ES-I3 (cell line): ENCODE measurements around the gene DYNLL1.
A peak's percentile ranks its signal among the peaks of the same experiment; 100 is the strongest.
"Not testable (repeated sequence)": the region's sequence is repeated elsewhere in the genome, so short reads cannot be mapped to it uniquely, and the experiment has no call there.

ENCODE experiments used
- H3K36me3 ChIP-seq: 2 replicates; pipeline ENCODE4 v1.6.1; 2013; ENCODE audit warnings: mild to moderate bottlenecking, low read length, control low read depth, moderate library complexity; ENCODE audit not compliant: insufficient read depth
- H3K4me1 ChIP-seq: 2 replicates; pipeline ENCODE4 v1.6.1; 2013; ENCODE audit warnings: mild to moderate bottlenecking, control low read depth, low read length; ENCODE audit not compliant: insufficient read depth
- H3K9ac ChIP-seq: 2 replicates; pipeline ENCODE4 v1.6.1; 2013; ENCODE audit warnings: low read depth, mild to moderate bottlenecking, low read length, moderate library complexity
- H3K9me3 ChIP-seq: 2 replicates; pipeline ENCODE4 v1.6.1; 2013; ENCODE audit warnings: mild to moderate bottlenecking, low read length, moderate library complexity; ENCODE audit not compliant: control insufficient read depth, insufficient read depth

The DYNLL1 gene

DNA sequence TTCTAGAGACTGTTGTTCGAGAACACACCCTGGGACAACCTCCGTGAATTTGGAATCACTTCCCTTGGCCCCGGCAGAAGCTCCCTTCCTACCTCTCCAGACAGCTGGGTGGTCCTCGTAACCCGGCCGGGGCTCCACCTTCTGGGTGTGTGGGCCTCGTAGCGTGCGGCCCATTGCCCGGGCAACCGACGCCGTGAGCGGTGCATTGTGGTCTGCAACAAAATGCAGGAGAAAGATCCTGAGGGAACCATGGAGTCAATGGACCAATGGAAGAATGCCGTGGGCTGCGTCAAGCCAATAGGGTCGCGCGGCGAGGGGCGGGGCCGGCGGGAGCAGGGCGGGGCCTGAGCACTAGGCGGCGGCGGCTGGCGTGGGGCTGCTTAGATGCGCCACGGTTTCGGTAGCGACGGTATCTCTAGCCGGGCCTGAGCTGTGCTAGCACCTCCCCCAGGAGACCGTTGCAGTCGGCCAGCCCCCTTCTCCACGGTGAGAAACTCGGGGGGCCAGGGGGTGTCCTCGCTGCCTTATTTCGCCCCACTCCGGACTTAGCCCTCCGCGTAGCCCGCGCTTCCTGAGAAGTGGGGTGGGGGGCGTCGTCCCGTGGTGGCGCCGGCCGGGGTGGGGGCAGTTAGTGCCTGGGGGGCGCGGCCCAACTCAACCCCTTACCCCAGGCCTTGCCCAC is at the start of gene DYNLL1:
Gene DYNLL1 (plus strand): TSS at position 383 of the 682 bp plus-strand sequence. CDS start 309 bp downstream, outside the sequence.
- H3K9ac ChIP-seq = peak within 1 kb of the TSS; percentile 77
- peaks cover 5% of the 10 kb centered on the region; the same call in 1 of the 2 replicates for H3K36me3 ChIP-seq

DNA sequence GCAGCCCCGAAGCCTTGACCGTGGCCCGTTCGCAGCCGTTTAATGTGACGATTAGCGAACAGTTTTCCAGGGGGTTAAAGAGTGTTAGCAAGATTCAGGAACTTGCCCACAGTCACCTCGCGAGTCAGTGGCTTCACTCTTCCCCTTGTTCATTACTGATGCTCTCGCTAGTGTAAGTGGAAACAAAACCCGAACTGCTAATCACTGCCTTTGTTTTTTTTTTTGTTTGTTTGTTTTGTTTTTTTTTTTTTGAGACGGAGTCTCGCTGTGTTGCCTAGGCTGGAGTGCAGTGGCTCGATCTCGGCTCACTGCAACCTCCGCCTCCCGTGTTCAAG is 49.1 kb upstream of the DYNLL1 start:
- Histone ChIP-seq H3K36me3 (peaks cover 25% of the 10 kb centered on the region), H3K9ac (peak overlapping the region; percentile 99)
- not testable (repeated sequence) for H3K9me3 ChIP-seq, H3K4me1 ChIP-seq

More for the DNA sequence above, at the start of gene DYNLL1:
- Histone ChIP-seq H3K9me3 (no peaks in the 10 kb centered on the region), H3K4me1 (peaks cover 15% of the 10 kb centered on the region)

DNA sequence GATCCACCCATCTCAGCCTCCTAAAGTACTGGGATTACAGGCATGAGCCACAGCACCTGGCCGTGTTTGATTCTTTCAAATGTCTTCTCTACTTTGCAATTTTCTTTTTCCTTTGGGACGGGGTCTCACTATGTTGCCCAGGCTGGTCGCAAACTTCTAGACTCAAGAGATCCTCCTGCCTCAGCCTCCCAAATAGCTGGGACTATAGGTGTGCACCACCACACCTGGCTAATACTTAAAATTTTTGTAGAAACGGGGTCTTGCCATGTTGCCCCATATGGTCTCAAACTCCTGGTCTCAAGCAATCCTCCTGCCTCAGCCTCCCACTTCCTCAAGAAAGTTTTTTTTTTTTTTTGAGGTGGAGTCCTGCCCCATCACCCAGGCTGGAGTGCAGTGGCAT is 47.9 kb upstream of the DYNLL1 start:
- H3K4me1 ChIP-seq = peaks cover 9% of the 10 kb centered on the region
- H3K36me3 ChIP-seq = peaks cover 20% of the 10 kb centered on the region
- H3K9me3 ChIP-seq = no peaks in the 10 kb centered on the region
- H3K9ac ChIP-seq = no peak overlapping the region

DNA sequence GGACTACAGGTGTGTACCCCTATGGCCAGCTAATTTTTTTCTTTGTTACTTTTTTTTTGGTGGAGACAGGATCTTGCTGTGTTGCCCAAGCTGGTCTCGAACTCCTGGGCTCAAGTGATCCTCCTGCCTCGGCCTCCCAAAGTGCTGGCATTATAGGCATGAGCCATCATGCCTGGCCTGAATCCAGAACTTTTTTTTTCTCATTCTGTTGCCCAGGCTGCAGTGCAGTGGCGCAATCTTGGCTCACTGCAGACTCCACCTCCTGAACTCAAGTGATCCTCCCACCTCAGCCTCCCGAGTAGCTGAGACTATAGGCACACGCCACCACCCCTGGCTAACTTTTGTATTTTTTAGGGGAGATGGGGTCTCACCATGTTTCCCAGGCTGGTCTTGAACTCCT is 43.4 kb upstream of the DYNLL1 start:
- H3K36me3 ChIP-seq = peaks cover 10% of the 10 kb centered on the region; the same call in 1 of the 2 replicates
- not testable (repeated sequence) for H3K9ac ChIP-seq, H3K4me1 ChIP-seq, H3K9me3 ChIP-seq

DNA sequence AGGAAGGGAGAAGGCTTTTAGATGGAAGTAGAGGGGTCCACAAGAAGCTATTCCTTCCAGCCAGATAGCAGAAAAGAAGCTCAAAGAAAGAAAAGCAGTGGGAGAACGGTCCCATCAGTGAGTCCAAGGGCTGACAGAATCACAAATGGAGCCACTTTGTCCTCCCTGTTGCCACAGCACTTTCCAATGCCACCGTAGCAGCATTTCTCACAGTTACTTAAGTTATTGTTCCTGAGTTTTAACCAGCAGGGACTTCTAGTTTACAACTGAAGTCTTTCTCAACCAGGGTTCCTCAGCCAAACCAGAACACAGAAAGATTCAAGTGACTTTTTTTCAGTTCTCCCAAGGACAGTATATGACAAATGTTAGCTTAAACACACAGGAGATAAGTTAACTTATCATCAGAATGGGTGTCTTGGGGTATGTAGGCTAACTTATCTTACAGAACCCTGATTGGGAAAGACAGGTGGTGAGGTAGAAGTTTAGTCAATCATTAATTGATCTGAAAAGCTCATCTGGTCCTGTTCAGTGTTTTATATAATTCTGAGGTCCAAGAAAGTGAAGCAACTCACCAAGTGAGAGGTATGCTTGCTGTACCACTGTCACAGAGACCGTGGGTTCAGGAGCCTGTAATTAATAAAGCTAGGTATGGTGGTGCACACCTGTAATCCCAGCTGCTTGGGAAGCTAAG is 42.7 kb upstream of the DYNLL1 start:
- Histone ChIP-seq H3K9me3 (no peaks in the 10 kb centered on the region), H3K4me1 (no peaks in the 10 kb centered on the region), H3K9ac (no peak overlapping the region), H3K36me3 (peaks cover 8% of the 10 kb centered on the region)

DNA sequence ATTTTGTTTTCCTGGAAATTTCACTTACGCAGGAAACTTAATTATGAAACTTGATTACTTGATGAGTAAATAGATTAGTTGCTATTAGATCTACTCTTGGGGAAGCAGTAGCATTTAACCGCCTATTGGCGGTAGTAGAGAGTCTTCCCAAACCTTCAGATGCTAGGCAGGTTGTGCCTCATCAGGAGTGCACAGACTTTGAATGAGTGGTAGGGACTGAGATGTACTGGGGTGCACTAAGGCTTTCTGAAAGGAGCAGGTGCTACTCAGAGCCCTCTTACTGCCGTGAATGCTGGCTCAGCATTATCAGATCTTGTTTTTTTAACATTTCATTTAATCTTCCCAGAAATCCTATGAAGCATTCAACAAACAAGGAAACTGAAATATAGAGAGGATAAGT is 41.9 kb upstream of the DYNLL1 start:
- no peaks in the 10 kb centered on the region for H3K4me1 ChIP-seq
- H3K9me3 ChIP-seq = no peaks in the 10 kb centered on the region
- peaks cover 15% of the 10 kb centered on the region for H3K36me3 ChIP-seq
- H3K9ac ChIP-seq = no peak overlapping the region

DNA sequence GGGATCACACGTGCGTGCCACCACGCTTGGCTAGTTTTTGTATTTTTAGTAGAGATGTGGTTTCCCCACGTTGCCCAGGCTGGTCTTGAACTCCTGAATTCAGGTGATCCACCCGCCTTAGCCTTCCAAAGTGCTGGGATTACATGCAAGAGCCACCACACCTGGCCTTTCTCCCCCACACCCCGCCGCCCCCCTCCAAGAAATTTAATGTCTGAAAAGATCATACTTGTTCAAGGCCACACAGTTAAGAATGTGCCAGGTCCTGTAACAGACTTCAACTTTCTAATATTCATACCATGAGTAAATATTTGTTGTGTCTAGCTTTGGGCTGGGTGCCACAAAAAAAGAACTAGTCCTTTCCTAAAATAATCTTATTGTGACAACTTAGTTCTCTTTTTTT is 40.6 kb upstream of the DYNLL1 start:
- H3K4me1 ChIP-seq = no peaks in the 10 kb centered on the region
- no peak overlapping the region for H3K9ac ChIP-seq
- H3K36me3 ChIP-seq = peaks cover 15% of the 10 kb centered on the region
- H3K9me3 ChIP-seq = no peaks in the 10 kb centered on the region

DNA sequence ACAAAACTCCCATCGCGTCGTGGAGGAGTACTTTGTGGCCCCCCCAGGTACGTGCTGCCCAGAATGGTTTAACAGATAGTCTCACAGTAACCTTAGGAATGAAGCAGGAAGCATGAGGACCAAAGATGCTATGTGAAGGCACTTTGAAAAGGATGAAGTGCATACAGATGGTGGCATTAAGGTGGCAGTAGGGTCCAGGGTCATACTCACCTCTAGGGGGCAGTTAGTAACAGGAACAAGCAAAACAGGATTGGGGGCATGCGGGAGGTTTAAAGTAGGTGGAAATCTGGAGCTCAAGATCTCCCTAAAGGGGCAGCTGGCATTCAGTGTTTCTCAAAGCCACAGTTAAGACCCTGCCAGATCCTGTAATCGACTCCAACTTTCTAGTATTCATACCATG is 38.8 kb upstream of the DYNLL1 start:
- no peaks in the 10 kb centered on the region for H3K4me1 ChIP-seq
- no peak overlapping the region for H3K9ac ChIP-seq
- no peaks in the 10 kb centered on the region for H3K9me3 ChIP-seq
- H3K36me3 ChIP-seq = peaks cover 27% of the 10 kb centered on the region

DNA sequence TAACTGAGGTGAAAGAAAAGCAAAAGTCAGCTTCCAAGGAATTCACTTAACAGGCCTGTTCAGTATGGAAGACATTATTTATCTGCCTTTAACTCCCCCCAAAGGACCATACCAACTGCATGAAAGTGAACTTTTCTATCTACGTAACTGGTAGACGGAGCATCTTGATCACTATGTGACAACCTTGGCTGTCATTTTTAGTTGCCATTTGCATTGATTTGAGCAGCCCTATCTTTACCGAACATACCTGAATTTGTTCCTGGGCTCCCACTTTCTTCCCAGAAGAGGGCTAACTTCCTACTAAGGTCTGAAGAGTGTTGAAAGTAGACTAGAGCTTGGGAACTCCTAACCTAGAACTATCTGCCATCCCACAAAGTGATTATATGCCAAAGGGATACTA is 35.8 kb upstream of the DYNLL1 start:
- no peaks in the 10 kb centered on the region for H3K9me3 ChIP-seq
- no peaks in the 10 kb centered on the region for H3K4me1 ChIP-seq
- peaks cover 49% of the 10 kb centered on the region for H3K36me3 ChIP-seq
- no peak overlapping the region for H3K9ac ChIP-seq

DNA sequence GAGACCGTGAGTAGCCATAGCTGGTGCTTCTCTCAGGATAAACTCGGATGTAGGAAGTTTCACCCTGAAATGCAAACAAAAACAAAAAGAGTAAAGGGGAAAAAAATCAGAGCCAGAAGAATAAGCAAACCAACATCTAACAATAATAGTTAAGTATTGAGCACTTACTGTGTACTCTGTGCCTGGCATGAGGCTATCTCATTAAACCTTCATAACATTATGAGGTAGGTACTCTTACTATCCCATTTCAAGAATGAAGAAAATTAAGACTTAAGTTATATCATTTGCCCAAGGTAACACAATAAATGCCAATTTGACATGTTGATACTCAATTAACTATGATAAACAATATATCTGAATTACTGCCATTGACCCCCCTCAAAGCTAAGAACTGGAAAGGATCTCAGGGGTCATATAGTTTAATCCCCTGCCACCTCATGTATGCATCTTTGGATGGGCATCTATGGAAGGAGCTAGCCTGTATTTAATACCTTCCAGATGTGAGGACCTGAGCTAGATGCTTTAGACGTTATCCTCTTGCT is 33.7 kb upstream of the DYNLL1 start:
- H3K9ac ChIP-seq = no peak overlapping the region
- no peaks in the 10 kb centered on the region for H3K9me3 ChIP-seq
- peaks cover 60% of the 10 kb centered on the region for H3K36me3 ChIP-seq
- peaks cover 4% of the 10 kb centered on the region; the same call in 1 of the 2 replicates for H3K4me1 ChIP-seq

DNA sequence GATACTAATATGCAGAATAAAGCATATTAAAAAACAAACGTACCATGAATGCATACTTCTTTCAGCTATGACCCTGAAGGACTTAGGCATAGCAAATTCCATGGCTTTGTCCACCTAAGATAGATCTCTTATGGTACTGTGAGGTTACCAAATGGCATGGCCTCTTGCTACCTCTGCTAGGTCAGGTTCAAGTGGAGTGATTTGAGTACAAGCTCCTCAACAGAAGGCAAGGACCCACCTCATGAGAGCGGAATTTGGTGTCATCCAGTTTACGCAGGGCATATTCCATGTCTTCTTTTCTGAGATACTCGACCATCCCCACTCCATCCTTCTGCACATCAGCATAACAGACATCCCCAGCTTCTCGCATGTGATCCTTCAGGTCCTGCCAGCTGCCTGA is 32.2 kb upstream of the DYNLL1 start:
- Histone ChIP-seq H3K9me3 (no peaks in the 10 kb centered on the region), H3K36me3 (peaks cover 54% of the 10 kb centered on the region), H3K9ac (no peak overlapping the region), H3K4me1 (peaks cover 4% of the 10 kb centered on the region)

DNA sequence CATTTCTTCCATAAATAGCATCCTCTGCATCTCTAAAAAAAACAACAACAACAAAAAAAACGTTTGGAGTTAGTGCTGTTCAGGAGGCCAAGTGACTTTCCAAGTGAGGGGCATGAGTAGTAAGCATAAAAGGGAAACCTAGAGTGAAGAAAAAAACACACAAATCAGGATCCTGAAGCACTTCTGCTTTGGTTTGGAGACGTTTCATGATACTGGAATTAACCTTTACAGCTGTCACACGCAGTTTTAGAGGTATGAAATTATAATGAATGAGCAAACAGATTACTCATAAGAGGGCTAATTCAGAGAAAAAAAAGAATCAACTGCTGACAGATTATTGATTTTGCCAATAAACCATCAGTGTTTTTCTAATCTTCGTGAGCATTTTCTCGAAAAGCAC is 30.2 kb upstream of the DYNLL1 start:
- Histone ChIP-seq H3K4me1 (peaks cover 4% of the 10 kb centered on the region), H3K9me3 (no peaks in the 10 kb centered on the region), H3K9ac (no peak overlapping the region), H3K36me3 (peaks cover 48% of the 10 kb centered on the region)

DNA sequence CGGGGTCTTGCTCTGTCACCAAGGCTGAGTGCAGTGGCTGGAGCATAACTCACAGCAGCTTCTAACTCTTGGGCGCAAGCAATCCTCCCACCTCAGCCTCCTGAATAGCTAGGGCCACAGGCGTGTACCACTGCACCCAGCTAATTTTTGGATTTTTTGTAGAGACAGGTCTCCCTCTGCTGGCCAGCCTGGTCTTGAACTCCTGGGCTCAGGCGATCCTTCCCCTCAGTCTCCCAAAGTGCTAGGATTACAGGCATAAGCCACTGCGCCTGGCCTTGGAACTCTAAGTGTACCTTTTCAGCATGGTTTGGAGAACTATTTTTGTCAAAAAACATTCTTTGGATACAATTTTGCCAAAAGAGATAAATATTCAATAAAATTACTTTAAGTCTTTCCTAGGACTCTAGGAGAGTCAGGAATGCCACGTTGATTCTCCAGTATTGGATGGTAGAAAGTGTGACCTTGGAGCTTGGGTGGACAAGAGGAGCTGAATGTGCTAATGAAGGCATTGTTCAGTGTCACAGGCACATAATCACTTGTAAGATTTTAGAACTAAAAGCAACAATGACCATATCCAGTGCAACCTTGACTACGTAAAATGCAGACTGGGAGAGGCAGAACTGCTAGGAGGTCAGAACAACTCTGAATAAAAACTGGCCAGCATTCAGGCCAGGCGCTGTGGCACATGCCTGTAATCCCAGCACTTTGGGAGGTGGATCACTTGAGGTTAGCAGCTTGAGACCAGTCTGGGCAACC is 29.2 kb upstream of the DYNLL1 start:
- Histone ChIP-seq H3K9me3 (no peaks in the 10 kb centered on the region), H3K4me1 (peaks cover 4% of the 10 kb centered on the region), H3K9ac (no peak overlapping the region), H3K36me3 (peaks cover 41% of the 10 kb centered on the region)

DNA sequence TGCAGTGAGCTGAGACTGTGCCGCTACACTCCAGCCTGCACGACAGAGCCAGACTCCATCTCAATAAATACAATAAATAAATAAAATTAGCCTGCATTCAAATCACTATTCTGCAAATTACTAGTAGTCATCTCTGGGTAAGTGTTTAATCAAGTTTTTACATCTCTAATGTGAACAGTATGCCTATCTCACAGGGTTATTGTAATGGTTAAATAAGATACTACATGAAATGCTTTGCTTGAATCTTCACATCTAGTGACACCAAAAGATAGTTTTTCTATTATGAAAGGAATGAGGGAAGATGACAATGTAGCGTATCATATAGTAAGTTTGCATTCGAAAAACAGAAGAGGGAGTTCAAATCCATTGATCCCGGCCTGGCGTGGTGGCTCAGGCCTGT is 28.5 kb upstream of the DYNLL1 start:
- H3K36me3 ChIP-seq = peaks cover 34% of the 10 kb centered on the region
- no peak overlapping the region for H3K9ac ChIP-seq
- no peaks in the 10 kb centered on the region for H3K9me3 ChIP-seq
- H3K4me1 ChIP-seq = peaks cover 4% of the 10 kb centered on the region
